ENCODE measurements around the gene ROBO1.
"Not testable (repeated sequence)": the region's sequence is repeated elsewhere in the genome, so short reads cannot be mapped to it uniquely, and the experiment has no call there.

ROBO1 gene

DNA sequence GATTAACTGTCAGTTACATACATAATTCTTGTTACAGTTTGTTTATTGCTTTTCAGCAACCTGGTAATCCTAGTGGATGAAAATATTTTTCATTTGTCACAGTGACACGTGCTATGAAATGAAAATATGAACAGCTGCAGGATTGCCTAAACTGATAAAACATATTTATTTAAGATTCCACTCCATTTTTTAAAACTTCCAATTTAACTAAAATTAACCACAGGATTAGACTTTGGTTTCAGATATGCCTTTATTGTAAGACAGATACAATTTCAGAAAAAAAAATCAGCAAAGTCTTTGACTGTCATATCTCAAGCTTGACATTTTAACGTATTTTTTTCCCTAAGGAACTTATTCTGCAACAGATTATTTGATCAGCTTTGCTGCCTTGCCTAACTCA lies 550.7 kb downstream of the ROBO1 start:
- no peak for DNase-seq

GRCh38 chr3:79215286-79215685 lies 552.5 kb downstream of the ROBO1 start:
- DNase-seq: no peak

DNA sequence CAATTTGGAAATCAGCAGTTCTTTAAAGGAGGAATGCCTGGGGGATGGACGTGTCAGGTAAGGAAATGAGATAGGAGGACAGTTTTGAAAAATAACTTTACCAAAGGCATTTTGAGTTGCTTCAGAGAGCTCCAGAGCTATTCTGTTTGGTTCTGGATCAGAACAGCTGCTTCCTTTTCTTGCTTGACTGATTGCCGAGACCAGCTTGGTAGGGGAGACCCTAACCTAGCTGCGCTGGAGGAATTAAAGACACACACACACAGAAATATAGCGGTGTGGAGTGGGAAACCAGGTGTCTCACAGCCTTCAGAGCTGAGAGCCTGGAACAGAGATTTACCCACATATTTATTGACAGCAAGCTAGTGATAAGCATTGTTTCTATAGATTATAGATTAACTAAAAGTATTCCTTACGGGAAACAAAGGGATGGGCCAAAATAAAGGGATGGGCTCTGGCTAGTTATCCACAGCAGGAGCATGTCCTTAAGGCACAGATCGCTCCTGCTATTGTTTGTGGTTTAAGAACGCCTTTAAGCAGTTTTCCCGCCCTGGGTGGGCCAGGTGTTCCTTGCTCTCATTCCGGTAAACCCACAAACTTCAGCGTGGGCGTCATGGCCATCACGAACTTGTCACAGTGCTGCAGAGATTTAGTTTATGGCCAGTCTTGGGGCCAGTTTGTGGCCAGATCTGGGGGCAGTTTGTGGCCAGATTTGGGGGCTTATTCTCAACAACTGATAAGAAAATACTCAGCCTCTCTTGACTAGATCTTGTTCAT lies 556.0 kb downstream of the ROBO1 start:
- DNase-seq: no peak

- DNase-seq: no peak
These were observed 563.4 kb downstream of the ROBO1 start for GRCh38 chr3:79204351-79204750.

GRCh38 chr3:79203144-79203519 lies 564.7 kb downstream of the ROBO1 start:
- no peak for DNase-seq

GRCh38 chr3:79202471-79203143 lies 565.2 kb downstream of the ROBO1 start:
- DNase-seq: no peak

- no peak for DNase-seq
These were observed 567.3 kb downstream of the ROBO1 start for GRCh38 chr3:79200456-79200855.

DNA sequence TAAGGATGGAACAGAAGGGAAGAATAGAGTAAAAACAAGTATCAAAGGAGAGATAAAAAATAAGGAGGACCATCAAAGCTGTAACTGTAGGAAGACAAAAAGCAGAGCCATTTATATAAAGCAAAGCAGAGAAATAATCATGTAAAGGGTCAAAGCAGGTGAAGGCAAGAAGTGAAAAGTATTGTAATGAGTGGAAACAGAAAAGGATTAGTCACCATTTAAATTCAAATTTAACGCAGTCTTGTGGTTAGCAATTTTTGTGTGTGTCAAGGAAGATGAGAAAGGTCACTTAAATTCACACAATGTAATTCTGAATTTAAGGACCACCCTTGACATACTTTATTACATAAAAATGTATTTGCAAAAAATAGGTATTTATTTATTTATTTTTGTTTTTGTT lies 567.8 kb downstream of the ROBO1 start:
- no peak for DNase-seq

DNA sequence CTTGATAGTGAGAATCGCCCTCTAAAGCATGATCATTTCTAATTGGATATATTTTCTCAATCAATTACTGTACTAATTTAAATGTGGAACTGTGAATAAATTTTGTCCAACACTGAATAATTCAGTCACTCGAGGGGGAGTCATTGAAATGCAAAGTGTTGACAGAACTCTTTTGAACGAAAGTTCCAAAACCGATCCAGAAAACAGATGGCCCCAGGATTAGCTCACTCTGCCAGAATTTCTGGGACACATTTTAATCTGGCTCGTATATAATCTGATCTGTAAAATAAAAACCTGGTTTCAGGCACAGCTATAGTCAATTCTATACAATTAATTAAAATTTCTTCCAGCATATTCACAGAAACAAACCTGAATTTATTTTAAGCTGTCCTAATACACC lies 580.4 kb downstream of the ROBO1 start:
- DNase-seq: no peak

GRCh38 chr3:79184251-79184650 lies 583.5 kb downstream of the ROBO1 start:
- DNase-seq: no peak

GRCh38 chr3:79183496-79183895 lies 584.3 kb downstream of the ROBO1 start:
- no peak for DNase-seq

GRCh38 chr3:79178471-79179180 lies 589.2 kb downstream of the ROBO1 start:
- no peak for DNase-seq

DNA sequence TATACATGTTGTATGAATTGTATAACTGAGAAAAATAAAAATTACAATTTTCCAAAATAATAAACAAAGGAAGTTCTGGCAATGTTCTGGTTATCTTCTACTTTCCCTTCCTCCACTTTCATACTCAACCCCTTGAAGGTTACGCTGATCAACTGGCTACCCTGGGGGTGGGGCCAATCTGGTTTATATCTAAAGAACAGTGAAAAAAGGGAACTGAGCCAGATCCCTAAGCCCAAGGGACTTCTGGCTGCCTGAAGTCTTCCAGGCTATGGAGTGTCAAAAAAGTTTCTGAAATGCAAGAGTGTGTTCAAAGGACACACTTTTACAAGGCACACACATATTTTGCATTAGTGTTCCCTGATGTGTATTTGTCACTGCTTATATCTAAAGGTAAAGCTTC lies 591.9 kb downstream of the ROBO1 start:
- DNase-seq: no peak

DNA sequence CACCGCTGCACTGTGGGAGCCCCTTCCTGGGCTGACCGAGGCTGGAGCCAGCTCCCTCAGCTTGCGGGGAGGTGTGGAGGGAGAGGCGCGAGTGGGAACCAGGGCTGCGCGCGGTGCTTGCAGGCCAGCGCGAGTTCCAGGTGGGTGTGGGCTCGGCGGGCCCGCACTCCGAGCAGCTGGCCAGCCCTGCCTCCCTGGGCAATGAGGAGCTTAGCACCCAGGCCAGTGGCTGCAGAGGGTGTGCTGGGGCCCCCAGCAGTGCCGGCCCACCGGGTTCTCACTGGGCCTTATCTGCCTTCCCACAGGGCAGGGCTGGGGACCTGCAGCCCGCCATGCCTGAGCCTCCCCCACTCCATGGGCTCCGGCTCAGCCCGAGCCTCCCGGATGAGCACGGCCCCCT lies 594.5 kb downstream of the ROBO1 start:
- DNase-seq: not testable (repeated sequence)

GRCh38 chr3:79172241-79172640 lies 595.6 kb downstream of the ROBO1 start:
- no peak for DNase-seq

- DNase-seq: no peak
These were observed 597.8 kb downstream of the ROBO1 start for GRCh38 chr3:79170021-79170420.

DNA sequence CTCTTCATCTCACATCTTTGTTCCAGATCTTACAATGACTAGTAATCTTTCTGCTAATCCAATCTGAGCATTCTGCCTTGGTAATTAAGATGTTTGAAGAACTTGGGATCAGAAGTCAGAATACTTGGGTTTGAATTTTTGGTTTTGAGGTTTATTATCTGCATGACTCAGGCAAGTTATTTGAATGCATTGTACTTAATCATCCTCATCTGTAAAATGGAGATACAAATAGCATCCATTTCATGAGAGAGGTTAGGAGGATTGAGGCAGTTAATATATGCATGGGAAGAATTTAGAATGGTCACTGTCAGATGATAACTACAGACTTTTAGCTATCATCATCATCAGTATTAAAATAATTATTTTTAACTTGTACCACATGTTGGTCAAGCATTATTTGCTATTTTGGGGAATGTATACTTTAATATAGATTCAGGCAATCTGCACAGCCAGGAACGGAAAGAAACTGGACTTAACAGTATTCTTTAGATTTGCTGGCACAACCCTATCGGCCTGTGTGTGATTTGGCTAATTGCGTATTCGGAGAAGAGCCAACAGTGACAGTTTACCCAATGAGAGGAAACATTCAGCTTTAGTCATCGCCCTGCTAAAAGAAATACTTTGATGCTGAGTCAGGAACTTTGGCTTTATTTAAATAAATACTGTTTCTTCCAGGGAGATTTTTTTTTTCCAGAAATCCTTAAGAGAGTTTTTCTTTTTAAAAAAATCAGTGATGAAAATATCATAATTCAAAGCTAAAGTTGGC lies 600.0 kb downstream of the ROBO1 start:
- no peak for DNase-seq

GRCh38 chr3:79162653-79163052 lies 605.1 kb downstream of the ROBO1 start:
- no peak for DNase-seq

DNA sequence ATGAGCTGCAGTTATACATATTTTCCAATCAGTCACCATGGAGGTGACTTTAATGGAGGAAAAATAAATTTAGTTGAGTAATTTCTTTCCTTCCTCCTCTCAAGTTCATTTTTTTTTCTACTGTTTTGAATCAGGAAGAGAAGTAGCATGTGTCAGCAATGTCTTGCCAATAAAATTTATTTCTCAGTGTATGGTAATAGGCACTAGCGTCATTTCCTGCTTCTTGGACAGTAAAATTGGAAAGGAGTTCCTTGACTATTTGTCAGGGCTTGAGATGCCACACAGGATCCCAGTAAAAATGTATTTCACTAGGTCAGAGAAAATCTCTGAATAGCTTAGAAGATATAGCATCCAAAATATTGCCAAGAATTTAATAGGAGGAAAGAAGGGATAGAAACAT lies 605.9 kb downstream of the ROBO1 start:
- no peak for DNase-seq

GRCh38 chr3:79160421-79160820 lies 607.4 kb downstream of the ROBO1 start:
- no peak for DNase-seq

- no peak for DNase-seq
These were observed 608.1 kb downstream of the ROBO1 start for GRCh38 chr3:79159736-79160135.

- no peak for DNase-seq
These were observed 610.6 kb downstream of the ROBO1 start for GRCh38 chr3:79157191-79157590.

GRCh38 chr3:79154865-79155264 lies 612.9 kb downstream of the ROBO1 start:
- DNase-seq: no peak
